ENCODE data around the gene MTSS2. TPM values are rescaled to one million over a fixed set of nuclear protein-coding genes. Genes with fewer than 3 reads are reported as not detected.
A peak's percentile ranks its signal among the peaks of the same experiment; 100 is the strongest.

MTSS2 gene
- total RNA-seq, 2 donors from 2014 or later: 116 to 145 TPM

DNA sequence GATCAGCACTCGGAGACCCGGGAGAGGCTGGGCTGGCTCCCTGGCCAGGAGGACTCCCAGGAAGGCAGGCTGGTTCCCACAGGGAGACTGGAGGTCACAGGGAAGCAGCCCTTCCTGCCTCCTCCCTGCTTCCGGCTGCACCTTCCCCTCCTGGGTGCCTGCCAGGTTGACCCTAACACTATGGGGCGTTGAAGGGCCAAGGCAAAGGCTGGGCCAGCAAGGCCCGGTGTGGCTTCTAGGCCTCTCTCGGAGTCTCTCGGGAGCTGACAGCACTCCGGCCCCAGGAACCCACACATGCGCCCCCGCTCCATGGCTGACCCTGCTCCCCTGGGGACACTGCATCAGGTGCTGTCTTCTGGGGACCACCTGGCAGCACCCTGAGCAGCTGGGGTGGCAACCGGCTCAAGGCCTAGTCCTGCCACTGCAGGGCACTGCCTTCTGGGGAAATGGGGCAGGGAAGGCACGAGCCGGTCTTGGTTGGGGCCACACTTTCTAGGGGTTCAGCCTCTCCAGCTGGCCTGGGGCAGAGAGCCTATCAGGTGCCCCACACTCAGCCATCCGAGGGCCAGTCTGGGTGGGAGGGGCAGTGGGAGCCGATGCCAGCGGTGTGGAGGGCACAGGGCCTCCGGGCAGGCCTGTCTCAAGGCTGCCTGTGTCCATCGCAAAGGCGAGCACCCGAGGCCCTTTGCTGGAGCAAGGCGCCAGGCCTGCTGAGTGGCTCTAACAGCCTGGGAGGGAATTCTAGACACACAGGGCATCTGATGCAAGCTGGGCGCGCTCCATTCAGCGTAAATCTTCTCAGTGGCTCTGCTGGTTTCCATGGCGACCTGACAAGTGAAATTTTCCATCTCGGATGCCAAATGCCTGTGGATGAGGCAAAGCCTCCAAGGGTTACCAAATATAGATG, 5.6 kb upstream of the MTSS2 start:
- intact Hi-C loops (cut with DNase I): no loop called here

DNA sequence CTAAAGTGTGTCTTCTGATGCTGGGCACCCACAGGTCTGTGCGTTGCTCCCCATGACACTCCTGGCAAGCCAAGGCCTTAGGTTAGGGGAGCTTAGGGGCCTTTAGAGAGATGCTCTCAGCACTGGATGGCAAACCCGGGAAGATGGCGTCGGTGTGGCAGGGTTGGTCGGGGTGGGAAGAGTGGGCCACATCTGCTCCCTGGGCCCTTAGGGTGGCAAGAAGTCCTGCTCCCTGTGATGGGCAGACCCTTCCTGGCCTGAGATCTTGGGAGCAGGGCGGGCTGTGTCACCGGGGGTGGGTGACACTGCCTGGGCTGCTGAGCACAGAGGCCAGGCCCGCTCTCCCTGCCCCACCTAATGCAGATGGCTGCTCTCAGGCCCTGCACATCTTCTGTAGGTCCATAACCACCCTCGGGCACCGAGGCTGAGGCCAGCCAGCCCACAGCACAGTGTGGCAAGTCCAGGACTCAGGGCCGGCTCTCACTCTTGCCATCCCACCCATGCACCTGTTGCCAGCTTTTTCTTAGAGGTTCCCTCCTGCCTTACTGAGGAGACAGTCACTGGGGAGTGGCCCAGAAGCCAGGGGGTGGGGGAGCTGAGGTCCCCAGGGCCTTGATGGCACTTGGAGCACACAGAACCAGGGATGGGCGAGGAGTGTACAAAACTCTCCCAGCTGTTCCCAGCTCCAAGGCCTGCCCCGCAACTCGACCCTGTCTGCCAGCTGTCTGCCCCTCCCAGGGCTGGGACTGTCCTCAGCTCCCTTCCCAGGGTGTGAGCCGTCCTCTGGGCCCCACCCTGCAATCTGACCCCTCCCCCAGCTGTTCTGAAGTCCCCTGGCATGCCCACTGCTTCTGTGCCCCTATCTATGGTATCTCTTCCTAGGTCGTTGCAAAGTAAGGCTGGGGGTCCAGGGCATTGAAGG, 4.4 kb upstream of the MTSS2 start:
- DNase-seq (ENCODE audit: low spot score): no peak
- intact Hi-C loops (cut with DNase I): no loop called here

More for the DNA sequence above, 5.6 kb upstream of the MTSS2 start:
- DNase-seq (ENCODE audit: low spot score): peak; percentile 97

DNA sequence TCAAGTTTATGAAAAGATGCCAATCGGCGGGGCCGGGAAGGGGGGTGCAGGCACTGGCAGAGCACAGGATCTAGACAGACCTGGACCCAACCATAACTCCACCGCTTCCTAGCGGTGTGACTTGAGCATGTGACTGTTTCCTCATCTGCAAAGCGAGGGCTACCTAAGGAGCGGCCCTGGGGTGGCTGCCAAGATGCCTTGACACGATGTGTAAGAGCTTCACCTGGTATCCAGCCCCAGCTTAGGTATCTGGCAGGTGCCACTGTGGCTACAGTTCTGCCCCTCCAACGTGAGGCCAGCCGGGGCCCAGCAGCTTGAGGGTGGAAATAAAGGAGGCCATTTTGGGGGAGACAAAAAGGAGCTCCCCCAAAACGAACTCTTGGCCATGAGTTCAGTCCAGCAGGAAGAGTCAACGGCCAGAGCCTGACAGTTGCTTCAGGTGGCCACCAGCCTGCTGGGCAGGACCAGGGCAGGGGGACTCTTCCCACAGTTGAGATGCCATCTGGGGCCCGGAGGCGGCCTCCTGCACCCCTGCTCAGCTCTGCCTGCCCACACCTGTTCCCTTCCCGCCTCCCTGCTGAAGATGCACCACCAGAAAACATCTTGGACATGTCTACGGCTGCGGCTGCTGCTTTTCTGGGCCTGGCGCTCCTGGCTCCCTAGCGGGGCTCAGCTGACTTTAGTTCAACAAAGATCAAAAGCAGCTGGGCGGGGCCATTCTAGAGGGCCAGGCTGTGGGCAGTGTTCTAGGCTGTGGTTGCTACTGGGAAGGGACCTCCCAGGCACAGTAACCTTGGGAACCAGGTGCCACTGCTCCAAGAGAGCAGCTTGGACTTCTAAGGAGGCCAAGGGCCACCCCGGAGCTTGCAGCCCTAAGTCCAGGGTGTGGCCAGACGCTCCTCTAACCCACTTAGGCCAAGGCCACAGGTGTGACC, 3.4 kb upstream of the MTSS2 start:
- DNase-seq (ENCODE audit: low spot score): no peak
- intact Hi-C loops (cut with DNase I): no loop called here

DNA sequence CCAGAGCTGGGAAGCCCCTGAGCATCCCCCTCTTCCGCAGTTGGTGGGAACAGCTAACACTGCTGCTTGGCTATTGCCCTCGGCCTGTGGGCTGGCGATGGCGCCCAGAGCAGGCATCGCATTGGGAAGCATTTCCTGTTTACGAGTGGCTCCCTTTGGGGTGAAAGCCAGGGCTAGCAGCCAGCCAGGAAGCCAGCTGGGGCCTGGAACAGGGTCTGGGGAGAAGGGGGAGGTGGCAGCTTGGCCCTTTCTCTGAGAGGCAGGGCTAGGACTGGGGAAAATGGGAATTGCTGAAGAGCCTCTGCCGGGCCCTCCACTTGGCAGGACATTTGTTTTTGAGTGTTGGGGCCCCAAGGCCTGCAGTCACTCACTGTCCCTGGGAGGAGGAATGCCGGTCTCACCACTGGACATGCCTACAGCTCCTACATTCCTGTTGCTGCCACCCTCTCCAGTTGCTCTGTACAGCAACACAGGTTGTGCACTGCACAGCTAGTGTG, 2.4 kb upstream of the MTSS2 start:
- intact Hi-C loops (cut with DNase I): no loop called here
- no peak for DNase-seq (ENCODE audit: low spot score)

DNA sequence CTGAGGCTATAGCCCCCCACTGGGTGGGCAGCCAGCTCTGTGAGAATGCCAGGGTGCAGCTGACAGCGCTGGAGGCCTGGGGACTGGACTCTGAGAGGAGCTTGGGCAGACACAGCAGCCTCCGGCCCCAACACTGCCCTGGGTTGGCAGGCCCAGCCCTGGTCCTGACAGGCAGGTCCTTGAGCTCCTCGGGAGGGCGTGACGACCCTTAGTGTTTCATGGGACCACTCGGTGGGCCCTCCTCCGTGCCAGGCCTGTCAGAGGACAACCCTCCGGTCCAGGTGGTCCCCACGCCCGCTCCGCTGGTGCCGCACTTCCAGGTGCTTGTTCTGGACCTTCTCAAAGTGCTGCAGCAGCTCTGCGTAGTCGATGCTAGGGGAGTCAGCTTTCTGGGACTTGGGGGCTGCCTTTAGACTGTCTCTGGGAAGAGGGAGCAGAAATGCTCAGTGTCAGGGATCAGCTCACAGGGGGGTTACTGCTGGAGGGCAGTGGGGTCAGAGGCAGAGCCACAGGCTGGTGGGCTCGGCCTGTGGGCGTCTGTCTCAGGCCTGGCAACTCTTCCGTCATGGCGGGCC, 1.9 kb upstream of the MTSS2 start:
- intact Hi-C loops (cut with DNase I): no loop called here
- no peak for DNase-seq (ENCODE audit: low spot score)

DNA sequence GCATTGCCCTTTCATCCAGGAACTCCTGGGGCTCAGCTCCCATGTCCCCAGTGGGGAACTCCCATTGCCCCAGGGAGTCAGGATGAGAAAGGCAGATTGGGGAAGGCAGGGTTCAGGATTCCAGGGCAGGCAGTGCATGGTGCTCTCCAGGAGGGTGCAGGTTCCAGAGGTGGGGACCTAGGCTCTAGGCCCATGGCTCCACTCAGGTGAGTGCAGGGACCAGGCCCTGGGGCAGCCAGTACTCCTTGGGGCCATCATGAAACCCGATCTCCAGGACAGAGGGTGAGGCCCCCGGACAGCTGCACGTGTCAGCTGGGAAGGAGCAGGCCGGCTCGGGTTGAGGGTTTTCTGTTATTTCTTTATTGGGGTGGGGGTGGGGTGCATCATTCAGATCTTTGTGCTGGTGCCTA, 1.3 kb upstream of the MTSS2 start:
- intact Hi-C loops (cut with DNase I): no loop called here
- DNase-seq (ENCODE audit: low spot score): no peak

DNA sequence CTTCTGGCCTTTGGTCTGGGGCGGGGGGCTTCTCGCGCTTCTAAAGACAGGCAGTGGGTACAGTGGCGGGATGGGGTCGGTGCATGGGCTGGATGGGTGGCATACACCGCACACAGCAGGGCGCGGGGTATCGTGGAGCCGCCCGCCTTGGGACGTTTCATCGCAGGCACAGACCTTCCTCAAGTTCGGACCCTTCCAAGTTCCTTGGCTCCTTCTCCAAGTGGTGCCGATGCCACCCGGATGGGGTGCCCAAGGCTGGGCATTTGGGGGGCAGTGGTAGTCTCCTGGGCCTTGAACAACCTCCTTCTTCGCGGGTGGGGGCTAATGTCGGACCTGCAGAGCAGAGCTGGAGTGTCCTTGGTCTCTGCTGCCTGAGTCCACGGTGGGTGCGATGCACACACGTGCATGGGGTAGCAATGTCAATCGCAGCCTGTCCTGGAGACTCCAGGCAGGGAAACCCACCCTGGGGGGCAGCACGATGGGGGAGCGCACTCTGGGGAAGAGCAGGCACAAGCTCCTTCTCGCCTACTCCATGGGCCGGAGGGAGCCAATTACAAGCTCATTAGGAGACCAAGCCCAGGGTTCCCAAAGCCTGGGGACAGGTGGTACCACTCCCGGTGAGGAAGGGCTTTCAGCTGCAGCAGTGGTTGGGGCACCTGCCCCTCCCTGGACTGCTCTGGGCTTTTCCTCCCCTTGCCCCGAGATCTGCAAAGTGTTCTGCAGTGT, 686 bp upstream of the MTSS2 start:
- DNase-seq (ENCODE audit: low spot score): no peak
- intact Hi-C loops (cut with DNase I): no loop called here

DNA sequence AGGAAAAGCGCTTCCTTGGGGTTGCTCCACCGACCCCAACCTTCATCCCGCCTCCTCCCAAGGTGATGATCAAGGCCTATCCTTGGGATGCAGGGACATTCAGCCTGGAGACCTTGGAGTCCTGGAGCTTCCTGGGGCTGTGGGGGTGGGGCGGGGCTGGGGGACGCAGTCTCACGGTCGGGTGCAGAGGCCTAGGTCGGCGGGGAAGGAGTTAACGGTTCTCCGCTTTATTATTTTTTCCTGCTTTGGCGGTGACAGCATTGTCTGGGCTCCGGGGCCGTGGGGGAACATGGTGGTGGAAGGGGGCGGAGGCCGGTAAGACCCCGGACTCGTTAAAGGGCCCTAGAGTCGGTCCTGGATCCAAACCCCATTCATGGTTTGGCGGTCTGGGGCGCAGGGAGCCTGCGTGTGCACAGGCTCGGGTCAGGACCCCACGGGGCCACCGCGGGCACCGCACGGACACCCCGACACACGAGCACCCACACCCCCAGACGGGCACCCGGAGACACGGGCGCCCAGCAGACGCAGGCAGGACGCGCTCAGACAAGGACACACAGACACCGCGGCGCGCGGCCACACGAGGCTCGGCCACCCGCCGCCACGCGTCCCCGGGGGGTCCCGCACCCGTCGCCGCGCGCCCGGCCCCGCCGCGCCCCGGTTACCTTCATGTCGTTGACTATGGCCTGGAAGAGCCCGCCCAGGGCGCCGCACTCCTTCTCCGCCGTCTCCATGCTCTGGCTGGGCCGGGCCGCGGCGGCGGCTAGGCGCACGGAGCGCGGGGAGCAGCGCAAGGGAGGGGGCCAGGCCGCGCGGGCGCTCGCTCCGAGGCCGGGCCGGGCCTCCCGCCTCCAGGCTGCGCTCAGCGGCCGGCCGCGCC, 554 bp downstream of the MTSS2 start:
- DNase-seq (ENCODE audit: low spot score): no peak
- intact Hi-C loops (cut with DNase I): no loop called here

DNA sequence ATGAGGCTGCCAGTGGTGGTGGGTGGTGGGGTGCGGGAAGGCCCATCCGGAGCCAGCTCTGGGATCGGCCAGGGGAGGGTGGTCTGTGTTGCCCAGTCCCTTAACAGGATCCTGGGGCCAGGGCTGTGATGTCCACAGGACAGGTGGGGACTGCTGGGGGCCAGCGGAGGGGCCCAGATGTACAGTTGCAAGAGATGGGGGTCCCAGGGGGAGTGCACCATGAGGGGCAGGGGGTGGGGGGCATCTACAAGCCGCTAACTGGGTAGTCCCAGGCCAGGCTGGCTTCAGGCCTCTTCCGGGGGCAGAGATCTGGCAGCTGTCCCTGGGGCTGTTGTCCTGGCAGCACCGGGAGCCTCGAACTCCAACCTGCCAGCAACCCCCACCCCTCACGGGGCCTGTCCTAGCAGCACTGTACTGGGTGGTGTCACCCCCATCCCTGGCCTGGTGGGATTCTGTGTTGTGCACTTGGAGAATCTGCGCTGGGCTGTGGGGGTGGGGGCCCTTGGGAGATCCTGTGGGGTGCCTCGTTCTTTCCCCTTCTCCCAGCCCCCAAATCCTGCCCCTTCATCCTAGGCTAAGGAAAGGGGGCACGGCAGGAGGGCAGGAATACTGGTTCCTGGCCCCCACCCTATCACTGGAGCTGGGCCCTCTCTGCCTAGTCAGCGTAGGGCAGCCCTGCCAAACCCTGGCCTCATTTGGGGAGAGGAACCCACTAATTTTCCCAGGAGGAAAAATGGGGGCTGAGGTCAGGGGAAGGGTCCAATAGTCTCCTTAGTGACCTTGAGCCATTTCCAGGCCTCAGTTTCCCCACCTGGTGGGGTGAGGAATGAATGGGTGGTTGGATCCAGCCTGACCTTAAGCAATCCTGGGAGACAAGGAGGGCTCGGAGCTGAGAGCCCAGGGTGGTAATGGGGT, 1.4 kb downstream of the MTSS2 start:
- DNase-seq (ENCODE audit: low spot score): no peak
- intact Hi-C loops (cut with DNase I): loop anchor here (5.0 kb wide), 4 partner anchors 53 to 88 kb away; no protein-coding TSS in a partner anchor

DNA sequence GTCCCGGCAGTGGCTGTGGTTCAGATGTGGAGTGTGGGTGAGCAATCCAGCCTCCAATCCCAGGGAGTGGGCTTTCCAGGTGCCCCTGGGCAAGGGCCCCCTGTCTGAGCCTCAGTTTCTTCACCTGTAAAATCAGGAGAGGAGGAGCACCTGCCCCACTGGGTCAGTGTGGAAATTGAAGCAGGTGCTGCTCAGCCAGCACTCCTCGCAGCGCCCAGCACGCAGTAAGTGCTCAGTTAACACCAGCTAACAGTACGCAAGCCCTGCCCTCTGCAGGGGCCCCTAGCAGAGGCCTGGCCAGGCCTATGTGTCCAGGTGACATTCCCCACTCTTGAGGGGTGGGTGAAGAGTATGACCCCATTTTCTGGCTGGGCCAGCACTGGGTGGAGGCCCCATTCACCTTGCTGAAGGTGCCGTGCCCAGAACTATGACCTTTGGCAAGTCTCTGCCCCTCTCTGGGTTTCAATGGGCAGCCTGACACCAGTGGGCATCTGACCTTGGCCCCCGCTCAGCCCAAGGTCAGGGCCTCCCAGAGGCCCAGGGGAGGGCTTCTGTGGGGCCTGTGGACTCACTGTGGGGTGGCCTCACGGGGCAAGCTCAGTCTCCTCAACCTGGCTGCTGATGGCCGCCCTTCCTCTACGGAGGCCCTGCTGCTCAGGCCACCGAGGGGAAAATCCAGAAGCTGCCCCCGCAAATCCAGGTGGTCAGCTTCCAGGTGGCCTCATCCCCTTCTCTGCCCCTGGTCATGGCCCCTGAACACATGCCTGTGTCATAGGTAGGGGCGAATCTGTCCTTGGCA, 2.5 kb downstream of the MTSS2 start:
- intact Hi-C loops (cut with DNase I): loop anchor here (5.0 kb wide), 4 partner anchors 54 to 89 kb away; no protein-coding TSS in a partner anchor
- DNase-seq (ENCODE audit: low spot score): no peak

DNA sequence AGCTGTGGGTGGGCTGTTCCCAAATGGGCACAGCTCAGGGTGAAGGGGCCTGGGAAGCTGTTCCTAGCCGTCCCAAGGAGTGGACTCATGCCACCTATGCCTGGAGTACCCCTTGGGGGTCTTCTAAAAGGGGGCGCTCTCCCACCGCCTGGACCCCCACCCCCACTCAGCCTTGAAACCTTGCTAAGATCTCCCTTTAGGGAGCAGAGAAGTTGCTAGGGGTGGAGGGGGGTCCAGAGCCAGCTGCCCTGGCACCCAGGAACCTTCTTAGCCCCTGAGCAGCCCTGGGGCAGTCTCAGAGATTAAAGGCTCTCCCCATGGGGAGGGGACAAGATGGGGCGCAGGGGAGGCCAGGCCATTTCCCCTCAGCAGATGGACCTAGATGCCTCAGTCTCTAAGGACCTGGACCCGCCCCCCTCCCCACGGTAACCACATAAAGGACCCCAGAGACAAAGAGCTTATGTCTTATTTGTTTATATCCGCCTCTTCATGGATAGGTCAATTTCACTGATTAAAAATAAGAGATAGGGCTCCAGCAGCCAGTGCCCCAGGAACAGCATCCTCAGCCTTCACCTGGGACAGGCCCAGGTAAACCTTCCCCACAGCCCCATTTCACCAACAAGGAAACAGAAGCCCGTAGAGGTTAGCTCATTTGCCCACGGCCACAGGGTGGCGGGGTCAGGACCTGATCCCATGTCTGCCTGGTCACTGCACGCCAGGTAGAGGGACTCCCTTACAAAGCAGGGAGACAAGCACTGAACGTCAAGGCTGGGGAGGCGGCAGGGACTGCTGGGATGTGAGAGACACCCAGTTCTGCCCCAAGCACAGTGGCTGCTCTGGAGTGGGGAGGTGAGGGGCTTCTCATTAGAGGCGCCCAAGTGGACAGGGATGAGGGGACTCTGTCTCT, 3.4 kb downstream of the MTSS2 start:
- no peak for DNase-seq (ENCODE audit: low spot score)
- intact Hi-C loops (cut with DNase I): loop anchor here (5.0 kb wide), 4 partner anchors 55 to 90 kb away; no protein-coding TSS in a partner anchor

DNA sequence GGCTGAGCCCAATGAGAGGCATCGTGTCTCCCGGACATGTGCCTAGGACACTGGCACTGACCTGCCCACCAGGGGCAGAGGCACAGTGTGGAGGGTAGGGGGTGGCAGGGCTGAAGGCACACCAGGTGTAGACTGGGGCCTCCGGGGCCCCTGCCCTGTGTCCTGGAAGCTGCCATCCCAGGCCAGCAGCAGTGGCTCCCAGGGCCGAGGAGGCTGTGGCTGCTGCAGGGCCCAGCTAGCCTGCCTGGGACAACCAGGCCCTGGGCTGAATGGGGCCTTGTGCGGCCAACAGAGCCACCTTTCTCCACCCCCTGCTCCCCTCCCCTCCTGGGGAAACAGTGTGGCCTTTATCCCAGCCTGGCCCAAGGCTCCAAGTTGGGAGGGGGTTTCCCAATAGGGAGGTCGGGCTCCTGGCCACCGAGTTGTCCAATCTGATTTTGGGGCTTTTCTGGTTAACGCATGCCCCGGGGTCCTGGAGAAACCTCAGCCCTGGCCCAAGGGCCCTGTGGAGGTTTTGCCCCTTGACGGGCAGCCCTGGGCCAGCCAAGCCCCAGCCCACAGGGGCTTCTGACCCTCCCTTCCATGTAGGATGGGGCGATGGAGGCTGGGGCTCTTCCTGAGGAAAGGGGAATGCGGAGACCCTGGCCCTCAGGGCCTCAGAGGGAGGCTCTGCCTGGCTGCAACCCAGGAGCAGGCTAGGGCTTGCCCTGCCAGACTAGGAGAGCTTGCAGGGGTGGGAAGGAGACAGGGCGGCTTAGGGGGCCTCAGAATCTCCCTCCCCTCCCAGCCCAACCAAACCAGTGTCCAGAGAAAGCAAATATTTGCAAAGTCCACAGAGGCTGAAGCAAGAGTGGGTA, 4.2 kb downstream of the MTSS2 start:
- intact Hi-C loops (cut with DNase I): loop anchor here (5.0 kb wide), 4 partner anchors 56 to 91 kb away; no protein-coding TSS in a partner anchor
- no peak for DNase-seq (ENCODE audit: low spot score)

Data from posterior vena cava (tissue), 2 donors.